CD14-positive monocyte (primary cell): ENCODE results near the gene EXD3. TPM values are rescaled to one million over a fixed set of nuclear protein-coding genes. Genes with fewer than 3 reads are reported as not detected.

ENCODE experiments used
- DNase-seq, 3 donors: peaks; one replicate each; pipeline ENCODE4 v3.0.0-alpha.2; 2011 to 2022
- H2AFZ ChIP-seq: 2 replicates; pipeline ENCODE4 v1.6.0; 2012; ENCODE audit warnings: mild to moderate bottlenecking, low read depth, low read length, inconsistent platforms; ENCODE audit not compliant: insufficient read depth, poor library complexity, severe bottlenecking
- H3K27ac ChIP-seq, 2 donors: 1 replicate in 1 of 2; 2 replicates in 1 of 2; pipeline ENCODE4 v1.5.1; 2012 to 2013; ENCODE audit warnings: low read length in 2 of 2, control low read depth in 1 of 2, inconsistent platforms in 1 of 2, low read depth in 1 of 2, mild to moderate bottlenecking in 1 of 2
- H3K27me3 ChIP-seq, 2 donors: one replicate each; pipeline versions ENCODE4 v1.6.0 to v1.6.1; 2011 to 2013; ENCODE audit warnings: low read length in 2 of 2; ENCODE audit not compliant: control insufficient read depth in 2 of 2, insufficient read depth in 2 of 2
- H3K36me3 ChIP-seq, 2 donors: replicated peaks in 1 of 2; 1 replicate in 1 of 2; 2 replicates in 1 of 2; pipeline versions ENCODE4 v1.5.1 to v1.6.1; 2012 to 2013; ENCODE audit warnings: low read length in 2 of 2, control low read depth in 1 of 2, inconsistent platforms in 1 of 2, mild to moderate bottlenecking in 1 of 2; ENCODE audit not compliant: insufficient read depth in 2 of 2, control insufficient read depth in 1 of 2
- H3K4me1 ChIP-seq, 2 donors: 1 replicate in 1 of 2; 2 replicates in 1 of 2; pipeline versions ENCODE4 v1.5.1 to v1.6.1; 2012 to 2013; ENCODE audit warnings: low read length in 2 of 2, control low read depth in 1 of 2, inconsistent platforms in 1 of 2, mild to moderate bottlenecking in 1 of 2, moderate library complexity in 1 of 2; ENCODE audit not compliant: insufficient read depth in 2 of 2, control insufficient read depth in 1 of 2
- H3K4me2 ChIP-seq: replicated peaks from 2 replicates; pipeline ENCODE3; 2012; ENCODE audit warnings: low read length, moderate library complexity, mild to moderate bottlenecking; ENCODE audit not compliant: poor library complexity, severe bottlenecking; ENCODE audit errors: extremely low read depth
- H3K4me3 ChIP-seq, 3 experiments: fragments of 200-600 bp in 1 of 3; sonication (generic) in 1 of 3; replicated peaks in 1 of 3; 1 replicate in 2 of 3; 2 replicates in 1 of 3; pipeline ENCODE4 v1.5.1; 2011 to 2013; ENCODE audit warnings: low read length in 3 of 3, mild to moderate bottlenecking in 3 of 3, control low read depth in 2 of 3, low read depth in 2 of 3, inconsistent platforms in 1 of 3, moderate library complexity in 1 of 3
- H3K79me2 ChIP-seq: 2 replicates; pipeline ENCODE4 v1.6.0; 2012; ENCODE audit warnings: mild to moderate bottlenecking, control low read depth, inconsistent platforms, low read length, moderate library complexity; ENCODE audit not compliant: insufficient read depth
- H3K9ac ChIP-seq: 2 replicates; pipeline ENCODE4 v1.6.0; 2017; ENCODE audit warnings: low read length, mild to moderate bottlenecking; ENCODE audit not compliant: insufficient read depth, poor library complexity, severe bottlenecking
- H3K9me3 ChIP-seq, 2 donors: replicated peaks in 1 of 2; 1 replicate in 1 of 2; 2 replicates in 1 of 2; pipeline versions ENCODE4 v1.5.1 to v1.6.1; 2012 to 2013; ENCODE audit warnings: low read length in 2 of 2, control low read depth in 1 of 2; ENCODE audit not compliant: control insufficient read depth in 1 of 2, insufficient read depth in 1 of 2
- H4K20me1 ChIP-seq: 2 replicates; pipeline ENCODE4 v1.6.0; 2012; ENCODE audit warnings: mild to moderate bottlenecking, low read length, control low read depth, moderate library complexity; ENCODE audit not compliant: insufficient read depth
- H3K27ac Mint-ChIP-seq, 7 donors: one replicate each; pipeline ENCODE4 v1.8.0; 2020; ENCODE audit warnings: mild to moderate bottlenecking in 7 of 7, mixed read lengths in 7 of 7, moderate library complexity in 6 of 7, inconsistent platforms in 2 of 7
- H3K27me3 Mint-ChIP-seq, 3 donors: one replicate each; pipeline ENCODE4 v1.8.0; 2021 to 2022; ENCODE audit warnings: low read depth in 3 of 3, mild to moderate bottlenecking in 3 of 3, mixed read lengths in 3 of 3, moderate library complexity in 3 of 3, inconsistent platforms in 1 of 3
- H3K36me3 Mint-ChIP-seq, 2 donors: one replicate each; pipeline ENCODE4 v1.8.0; 2020; ENCODE audit warnings: mixed read lengths in 2 of 2, inconsistent platforms in 1 of 2, mild to moderate bottlenecking in 1 of 2
- H3K4me1 Mint-ChIP-seq: one replicate; pipeline ENCODE4 v1.8.0; 2020; ENCODE audit warnings: mild to moderate bottlenecking, mixed read lengths
- H3K4me3 Mint-ChIP-seq, 2 donors: one replicate each; pipeline ENCODE4 v1.8.0; 2020; ENCODE audit warnings: mild to moderate bottlenecking in 2 of 2, mixed read lengths in 2 of 2, moderate library complexity in 1 of 2
- H3K9me3 Mint-ChIP-seq, 7 donors: one replicate each; pipeline ENCODE4 v1.8.0; 2020 to 2022; ENCODE audit warnings: mixed read lengths in 7 of 7, mild to moderate bottlenecking in 6 of 7, moderate library complexity in 6 of 7, inconsistent platforms in 2 of 7
- CTCF ChIP-seq: fragments of 200-600 bp; IDR thresholded peaks from one replicate; pipeline ENCODE4 v1.8.0; 2022; ENCODE audit warnings: antibody characterized with exemption, mild to moderate bottlenecking
- WGBS: methylation state at CpG from one replicate; pipeline ENCODE4 v1.1.5; 2013; ENCODE audit warnings: missing lambda C conversion rate; ENCODE audit not compliant: insufficient coverage; 5-methylcytosine and 5-hydroxymethylcytosine counted together
- intact Hi-C, 2 donors: fragments of 100-400 bp; cut with micrococcal nuclease; formaldehyde crosslinking; loops; one replicate each; pipeline versions ENCODE4 v1.15.0 to v1.15.1; 2023
- polyA plus RNA-seq, 3 donors: library from polyadenylated mRNA; depleted of rRNA in 1 of 3; unstranded in 2 of 3; stranded (reverse) in 1 of 3; fragments of 300-500 nt in 2 of 3; fragments of >200 nt in 1 of 3; fragmentation: Illumina TruSeq in 2 of 3; gene quantifications; 1 replicate in 2 of 3; 2 replicates in 1 of 3; pipeline ENCODE4 v1.2.3, GENCODE V29; 2012 to 2021

The EXD3 gene
- polyA plus RNA-seq, 3 donors, result 2.0 to 10.8 (median 3.0) TPM

DNA sequence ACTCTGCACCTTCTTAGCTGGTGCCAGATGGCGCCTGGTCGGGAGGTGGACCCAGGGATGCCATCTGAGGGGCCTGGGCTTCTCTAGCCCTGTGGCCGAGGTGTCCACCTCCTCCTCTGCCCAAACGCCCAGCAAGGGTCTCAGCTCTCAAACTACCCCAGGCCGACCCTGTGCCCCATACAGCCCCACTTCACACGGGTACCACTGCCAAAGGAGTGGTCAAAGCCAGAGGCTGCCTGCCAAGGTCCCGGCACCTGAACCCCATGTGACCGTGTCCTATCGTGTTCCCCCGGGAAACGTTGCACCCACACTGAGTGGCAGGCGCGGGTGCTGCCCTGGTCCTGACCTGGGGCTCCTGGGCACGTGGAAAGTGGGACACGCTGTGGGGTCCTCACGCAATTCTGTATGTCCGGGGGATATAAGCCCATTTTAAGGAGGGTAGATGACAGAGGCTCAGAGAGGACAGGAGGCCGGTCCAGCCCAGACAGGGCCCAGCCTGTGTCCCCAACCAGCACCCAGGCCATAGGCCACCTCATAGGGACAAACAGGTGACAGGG, 16.3 kb upstream of the EXD3 start:
- Histone ChIP-seq H3K27ac (no peak overlapping the region), H3K4me3 (no peak overlapping the region), H2AFZ (no peak overlapping the region), H3K79me2 (no peaks in the 10 kb centered on the region), H3K36me3 (no peaks in the 10 kb centered on the region), H3K4me1 (peaks cover 4 to 5% of the 10 kb centered on the region in 2 donors), H3K27me3 (peaks cover 5 to 11% of the 10 kb centered on the region in 2 donors), H4K20me1 (no peaks in the 10 kb centered on the region), H3K9ac (no peak overlapping the region), H3K4me2 (no peak overlapping the region), H3K9me3 (peaks cover 0 to 5% of the 10 kb centered on the region in 2 donors)
- intact Hi-C loops, result no loop called here
- Mint-ChIP-seq H3K36me3 (peaks cover 0 to 2% of the 10 kb centered on the region in 2 donors), H3K4me1 (peaks cover 2% of the 10 kb centered on the region), H3K27ac (no peak overlapping the region), H3K9me3 (peaks cover 0 to 6% (median 3%) of the 10 kb centered on the region in 7 donors), H3K27me3 (peaks cover 11 to 35% (median 19%) of the 10 kb centered on the region in 3 donors), H3K4me3 (no peak overlapping the region)
- DNase-seq, result no peak
- no peak for TF ChIP-seq CTCF
- 84% methylated on average over 15 of the region's 18 CpGs for WGBS

DNA sequence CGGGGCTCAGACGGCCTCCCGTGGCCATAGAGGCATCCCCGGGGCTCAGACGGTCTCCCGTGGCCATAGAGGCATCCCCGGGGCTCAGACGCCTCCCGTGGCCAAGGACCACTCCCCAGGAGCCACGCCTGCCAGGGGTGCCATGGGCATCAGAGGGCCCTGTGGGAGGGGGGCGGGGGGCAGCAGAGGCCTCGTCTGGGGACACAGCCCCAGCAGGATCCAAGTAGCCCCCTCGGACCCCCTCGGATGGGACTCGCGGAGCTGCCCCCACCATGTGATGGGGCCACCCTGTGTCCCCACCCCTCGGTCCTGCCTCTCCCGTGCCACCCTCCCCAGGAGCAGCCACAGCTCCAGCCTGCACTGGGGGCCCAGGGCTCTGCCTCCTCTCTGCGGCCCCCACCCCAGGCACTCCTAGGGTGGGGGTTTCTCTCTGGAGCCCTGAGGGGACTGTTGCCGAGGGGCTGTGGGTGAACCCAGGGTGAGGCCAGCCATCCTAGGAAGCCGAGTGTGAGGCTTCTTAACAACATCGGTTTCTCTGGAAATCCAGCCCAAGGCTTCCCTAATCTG, 15.7 kb upstream of the EXD3 start:
- Histone ChIP-seq H3K79me2 (no peaks in the 10 kb centered on the region), H3K27me3 (peaks cover 5 to 11% of the 10 kb centered on the region in 2 donors), H3K27ac (no peak overlapping the region), H3K4me3 (no peak overlapping the region), H3K4me1 (peaks cover 4 to 5% of the 10 kb centered on the region in 2 donors), H3K9me3 (peaks cover 0 to 5% of the 10 kb centered on the region in 2 donors), H4K20me1 (no peaks in the 10 kb centered on the region), H3K9ac (no peak overlapping the region), H2AFZ (no peak overlapping the region), H3K36me3 (no peaks in the 10 kb centered on the region), H3K4me2 (no peak overlapping the region)
- peaks cover 2% of the 10 kb centered on the region for H3K4me1 Mint-ChIP-seq
- H3K27me3 Mint-ChIP-seq, result peaks cover 9 to 36% (median 19%) of the 10 kb centered on the region in 3 donors
- H3K36me3 Mint-ChIP-seq, result peaks cover 0 to 2% of the 10 kb centered on the region in 2 donors
- H3K9me3 Mint-ChIP-seq, result peaks cover 0 to 6% (median 3%) of the 10 kb centered on the region in 7 donors
- DNase-seq, result no peak
- WGBS, result 85% methylated on average over 14 of the region's 22 CpGs
- intact Hi-C loops, result no loop called here
- no peak for TF ChIP-seq CTCF
- no peak overlapping the region for H3K27ac Mint-ChIP-seq
- no peak overlapping the region for H3K4me3 Mint-ChIP-seq
